Mesothelial cell of epicardium (in vitro differentiated cells): ENCODE results near the gene BICRA. TPM values are rescaled to one million over a fixed set of nuclear protein-coding genes. Genes with fewer than 3 reads are reported as not detected.

ENCODE experiments used
- DNase-seq, 2 experiments: peaks; one replicate each; pipeline ENCODE4 v3.0.0; 2021; ENCODE audit warnings: low spot score in 2 of 2; ENCODE audit not compliant: unreplicated experiment in 2 of 2
- H3K27ac Mint-ChIP-seq: 2 replicates; pipeline ENCODE4 v1.8.0; 2021; ENCODE audit warnings: mixed read lengths
- H3K27me3 Mint-ChIP-seq: 2 replicates; pipeline ENCODE4 v1.8.0; 2021; ENCODE audit warnings: low read depth, mixed read lengths
- H3K36me3 Mint-ChIP-seq: 2 replicates; pipeline ENCODE4 v1.8.0; 2021; ENCODE audit warnings: mixed read lengths
- H3K4me1 Mint-ChIP-seq: 2 replicates; pipeline ENCODE4 v1.8.0; 2021; ENCODE audit warnings: mixed read lengths
- H3K4me3 Mint-ChIP-seq: 2 replicates; pipeline ENCODE4 v1.8.0; 2021; ENCODE audit warnings: mild to moderate bottlenecking, moderate library complexity, mixed read lengths
- H3K9me3 Mint-ChIP-seq: 2 replicates; pipeline ENCODE4 v1.8.0; 2021; ENCODE audit warnings: mixed read lengths
- CTCF ChIP-seq: fragments of 200-600 bp; sonication (generic); IDR thresholded peaks from one replicate; pipeline ENCODE4 v1.5.0; 2021; ENCODE audit warnings: antibody characterized with exemption; ENCODE audit not compliant: unreplicated experiment
- total RNA-seq: library from RNA; stranded (reverse); gene quantifications from 3 replicates; pipeline ENCODE4 v1.2.1, GENCODE V29; 2021

Gene BICRA
- total RNA-seq, 1 donor from 2014 or later = 36.9 TPM

- H3K36me3 Mint-ChIP-seq = no peaks in the 10 kb centered on the region
Measured at GRCh38 chr19:47600246-47601179, 8.4 kb upstream of the BICRA start.

GRCh38 chr19:47601180-47601904, 7.6 kb upstream of the BICRA start:
- H3K9me3 Mint-ChIP-seq = no peaks in the 10 kb centered on the region
- DNase-seq = no peak
- H3K27me3 Mint-ChIP-seq = no peaks in the 10 kb centered on the region
- peak overlapping the region; percentile 89 for H3K27ac Mint-ChIP-seq
- H3K4me1 Mint-ChIP-seq = peaks cover 19% of the 10 kb centered on the region
- peak overlapping the region; percentile 80 for H3K4me3 Mint-ChIP-seq
- no peaks in the 10 kb centered on the region for H3K36me3 Mint-ChIP-seq
- no peak for TF ChIP-seq CTCF

More at GRCh38 chr19:47600246-47601179, 8.4 kb upstream of the BICRA start:
- Mint-ChIP-seq H3K27me3 (no peaks in the 10 kb centered on the region), H3K9me3 (no peaks in the 10 kb centered on the region), H3K4me1 (peaks cover 19% of the 10 kb centered on the region), H3K4me3 (peak overlapping the region; percentile 80), H3K27ac (peak overlapping the region; percentile 99)
- TF ChIP-seq CTCF = no peak
- DNase-seq = peak; percentile 97 to 99

- Mint-ChIP-seq H3K27ac (peak overlapping the region; percentile 54), H3K4me1 (peaks cover 15% of the 10 kb centered on the region), H3K4me3 (no peak overlapping the region), H3K9me3 (no peaks in the 10 kb centered on the region), H3K36me3 (peaks cover 3% of the 10 kb centered on the region), H3K27me3 (no peaks in the 10 kb centered on the region)
- TF ChIP-seq CTCF = no peak
- no peak for DNase-seq
Measured at GRCh38 chr19:47603706-47604565, 5.0 kb upstream of the BICRA start.

GRCh38 chr19:47607564-47608073, 1.3 kb upstream of the BICRA start:
- no peaks in the 10 kb centered on the region for H3K9me3 Mint-ChIP-seq
- peaks cover 18% of the 10 kb centered on the region for H3K4me1 Mint-ChIP-seq
- DNase-seq = no peak
- TF ChIP-seq CTCF = no peak
- H3K36me3 Mint-ChIP-seq = peaks cover 3% of the 10 kb centered on the region
- H3K27me3 Mint-ChIP-seq = no peaks in the 10 kb centered on the region
- peak overlapping the region; percentile 90 for H3K27ac Mint-ChIP-seq
- H3K4me3 Mint-ChIP-seq = peak overlapping the region; percentile 78
